ENCODE measurements around the gene PLEKHG7.

PLEKHG7 gene

GRCh38 chr12:92732216-92732615 is 29.4 kb downstream of the PLEKHG7 start:
- no peaks in the 10 kb centered on the region for H3K36me3 ChIP-seq (ENCODE audit: insufficient read depth, low read length)
- no peak overlapping the region for H3K4me3 ChIP-seq (ENCODE audit: low read depth, low read length)
- H3K27ac ChIP-seq (ENCODE audit: low read depth, low read length) = no peak overlapping the region

GRCh38 chr12:92732716-92733115 is 29.9 kb downstream of the PLEKHG7 start:
- H3K27me3 ChIP-seq (ENCODE audit: insufficient read depth, low read length) = no peaks in the 10 kb centered on the region
- no peaks in the 10 kb centered on the region for H3K79me2 ChIP-seq (ENCODE audit: control insufficient read depth, insufficient read depth, low read length, unreplicated experiment)
- H3K4me1 ChIP-seq (ENCODE audit: control insufficient read depth, insufficient read depth, low read length, unreplicated experiment) = peaks cover 17% of the 10 kb centered on the region
- no peak overlapping the region for H3K4me3 ChIP-seq (ENCODE audit: low read depth, low read length)
- H3K27ac ChIP-seq (ENCODE audit: low read depth, low read length) = no peak overlapping the region
- no peak overlapping the region for H2AFZ ChIP-seq (ENCODE audit: low read length, unreplicated experiment)
- H3K36me3 ChIP-seq (ENCODE audit: insufficient read depth, low read length) = no peaks in the 10 kb centered on the region

More at GRCh38 chr12:92732216-92732615, 29.4 kb downstream of the PLEKHG7 start:
- no peak overlapping the region for H2AFZ ChIP-seq (ENCODE audit: low read length, unreplicated experiment)
- peaks cover 17% of the 10 kb centered on the region for H3K4me1 ChIP-seq (ENCODE audit: control insufficient read depth, insufficient read depth, low read length, unreplicated experiment)
- H3K27me3 ChIP-seq (ENCODE audit: insufficient read depth, low read length) = no peaks in the 10 kb centered on the region
- no peaks in the 10 kb centered on the region for H3K79me2 ChIP-seq (ENCODE audit: control insufficient read depth, insufficient read depth, low read length, unreplicated experiment)

DNA sequence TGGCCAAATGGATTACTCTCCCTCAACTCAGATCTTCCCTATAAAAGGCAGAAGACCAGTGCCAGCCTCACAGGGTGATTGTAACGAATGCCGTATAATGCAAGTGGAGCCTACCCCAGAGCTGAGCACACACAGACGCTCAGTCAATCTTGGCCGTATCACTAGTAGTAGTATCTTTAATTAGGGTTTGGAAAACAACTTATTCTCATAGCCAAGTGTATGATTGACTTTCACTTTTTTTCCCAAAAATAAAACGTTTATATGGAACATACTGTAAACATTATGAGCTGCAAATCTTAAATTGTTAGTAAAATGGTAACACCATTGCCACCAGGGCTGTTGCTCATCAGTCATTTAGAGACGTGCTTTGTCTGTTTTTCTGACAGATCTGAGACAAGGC is 30.4 kb downstream of the PLEKHG7 start:
- Histone ChIP-seq H3K27ac (ENCODE audit: low read depth, low read length) (no peak overlapping the region), H3K27me3 (ENCODE audit: insufficient read depth, low read length) (no peaks in the 10 kb centered on the region), H3K36me3 (ENCODE audit: insufficient read depth, low read length) (no peaks in the 10 kb centered on the region), H3K4me3 (ENCODE audit: low read depth, low read length) (no peak overlapping the region), H3K4me1 (ENCODE audit: control insufficient read depth, insufficient read depth, low read length, unreplicated experiment) (peaks cover 17% of the 10 kb centered on the region), H2AFZ (ENCODE audit: low read length, unreplicated experiment) (no peak overlapping the region), H3K79me2 (ENCODE audit: control insufficient read depth, insufficient read depth, low read length, unreplicated experiment) (no peaks in the 10 kb centered on the region)

GRCh38 chr12:92733661-92734060 is 30.9 kb downstream of the PLEKHG7 start:
- Histone ChIP-seq H3K79me2 (ENCODE audit: control insufficient read depth, insufficient read depth, low read length, unreplicated experiment) (no peaks in the 10 kb centered on the region), H3K36me3 (ENCODE audit: insufficient read depth, low read length) (no peaks in the 10 kb centered on the region), H3K27ac (ENCODE audit: low read depth, low read length) (no peak overlapping the region), H3K27me3 (ENCODE audit: insufficient read depth, low read length) (no peaks in the 10 kb centered on the region), H3K4me3 (ENCODE audit: low read depth, low read length) (no peak overlapping the region), H3K4me1 (ENCODE audit: control insufficient read depth, insufficient read depth, low read length, unreplicated experiment) (peaks cover 17% of the 10 kb centered on the region), H2AFZ (ENCODE audit: low read length, unreplicated experiment) (no peak overlapping the region)

DNA sequence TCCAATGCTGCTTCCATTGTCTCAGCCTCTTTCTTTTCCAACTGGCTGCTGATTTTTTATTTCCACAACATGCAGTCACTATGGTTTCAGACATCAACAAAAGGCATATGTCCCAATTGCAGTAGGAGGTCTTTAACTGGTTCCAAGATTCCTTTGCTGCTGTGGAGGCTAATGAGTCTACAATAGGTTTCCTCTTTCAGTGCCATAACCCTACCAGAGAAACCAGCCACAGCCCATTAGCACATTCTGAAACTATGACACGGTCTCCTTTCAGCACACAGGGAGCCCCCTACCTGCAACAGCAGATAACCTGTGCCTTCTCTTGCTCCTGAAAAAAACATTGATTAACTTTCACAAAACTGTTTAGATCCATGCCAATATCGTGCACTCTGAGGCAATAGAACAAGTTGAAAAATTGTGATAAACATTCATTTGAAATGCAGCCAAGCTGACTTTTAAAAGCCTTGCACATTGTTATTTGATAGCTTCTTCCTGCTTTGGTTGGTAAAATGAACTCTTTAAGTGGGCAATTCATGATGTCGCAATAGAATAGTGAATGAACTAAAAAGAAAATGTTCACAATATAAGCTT is 32.4 kb downstream of the PLEKHG7 start:
- Histone ChIP-seq H3K36me3 (ENCODE audit: insufficient read depth, low read length) (no peaks in the 10 kb centered on the region), H3K27ac (ENCODE audit: low read depth, low read length) (peak overlapping the region; percentile 96), H3K27me3 (ENCODE audit: insufficient read depth, low read length) (no peaks in the 10 kb centered on the region), H3K4me3 (ENCODE audit: low read depth, low read length) (peak overlapping the region; percentile 57), H3K4me1 (ENCODE audit: control insufficient read depth, insufficient read depth, low read length, unreplicated experiment) (peaks cover 17% of the 10 kb centered on the region), H2AFZ (ENCODE audit: low read length, unreplicated experiment) (peak overlapping the region; percentile 27), H3K79me2 (ENCODE audit: control insufficient read depth, insufficient read depth, low read length, unreplicated experiment) (no peaks in the 10 kb centered on the region)

GRCh38 chr12:92736605-92737004 is 33.8 kb downstream of the PLEKHG7 start:
- no peaks in the 10 kb centered on the region for H3K79me2 ChIP-seq (ENCODE audit: control insufficient read depth, insufficient read depth, low read length, unreplicated experiment)
- no peak overlapping the region for H3K27ac ChIP-seq (ENCODE audit: low read depth, low read length)
- H3K36me3 ChIP-seq (ENCODE audit: insufficient read depth, low read length) = no peaks in the 10 kb centered on the region
- peaks cover 17% of the 10 kb centered on the region for H3K4me1 ChIP-seq (ENCODE audit: control insufficient read depth, insufficient read depth, low read length, unreplicated experiment)
- no peak overlapping the region for H2AFZ ChIP-seq (ENCODE audit: low read length, unreplicated experiment)
- no peaks in the 10 kb centered on the region for H3K27me3 ChIP-seq (ENCODE audit: insufficient read depth, low read length)
- H3K4me3 ChIP-seq (ENCODE audit: low read depth, low read length) = no peak overlapping the region

- no peak overlapping the region for H2AFZ ChIP-seq (ENCODE audit: low read length, unreplicated experiment)
- H3K4me3 ChIP-seq (ENCODE audit: low read depth, low read length) = no peak overlapping the region
- H3K4me1 ChIP-seq (ENCODE audit: control insufficient read depth, insufficient read depth, low read length, unreplicated experiment) = peaks cover 17% of the 10 kb centered on the region
- no peaks in the 10 kb centered on the region for H3K36me3 ChIP-seq (ENCODE audit: insufficient read depth, low read length)
- H3K79me2 ChIP-seq (ENCODE audit: control insufficient read depth, insufficient read depth, low read length, unreplicated experiment) = no peaks in the 10 kb centered on the region
- no peak overlapping the region for H3K27ac ChIP-seq (ENCODE audit: low read depth, low read length)
- H3K27me3 ChIP-seq (ENCODE audit: insufficient read depth, low read length) = no peaks in the 10 kb centered on the region
These were observed 35.4 kb downstream of the PLEKHG7 start for GRCh38 chr12:92737855-92738850.

- no peak overlapping the region for H3K4me3 ChIP-seq (ENCODE audit: low read depth, low read length)
- no peaks in the 10 kb centered on the region for H3K36me3 ChIP-seq (ENCODE audit: insufficient read depth, low read length)
- H3K4me1 ChIP-seq (ENCODE audit: control insufficient read depth, insufficient read depth, low read length, unreplicated experiment) = peaks cover 17% of the 10 kb centered on the region
- H3K79me2 ChIP-seq (ENCODE audit: control insufficient read depth, insufficient read depth, low read length, unreplicated experiment) = no peaks in the 10 kb centered on the region
- no peaks in the 10 kb centered on the region for H3K27me3 ChIP-seq (ENCODE audit: insufficient read depth, low read length)
- H2AFZ ChIP-seq (ENCODE audit: low read length, unreplicated experiment) = no peak overlapping the region
- no peak overlapping the region for H3K27ac ChIP-seq (ENCODE audit: low read depth, low read length)
These were observed 36.3 kb downstream of the PLEKHG7 start for GRCh38 chr12:92739113-92739512.

DNA sequence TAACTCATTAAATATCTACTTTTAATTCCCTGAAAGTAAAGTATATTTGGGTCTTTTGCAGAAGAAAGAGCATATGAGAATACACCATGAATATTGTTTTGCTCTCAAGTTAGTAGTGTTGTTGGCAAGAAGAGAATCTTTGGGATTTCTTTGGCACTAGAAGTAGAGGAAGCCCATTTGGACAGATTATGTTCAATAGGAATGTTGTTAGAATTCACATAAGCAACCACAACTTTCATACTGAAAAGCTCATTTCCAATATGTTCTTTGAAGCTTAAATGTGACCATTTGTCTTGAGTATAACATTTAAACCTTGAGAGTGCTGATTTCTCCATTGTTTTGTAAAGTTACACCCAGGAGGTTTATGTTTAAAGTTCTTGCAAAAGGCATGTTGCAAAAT is 37.6 kb downstream of the PLEKHG7 start:
- H3K36me3 ChIP-seq (ENCODE audit: insufficient read depth, low read length) = no peaks in the 10 kb centered on the region
- peaks cover 13% of the 10 kb centered on the region for H3K4me1 ChIP-seq (ENCODE audit: control insufficient read depth, insufficient read depth, low read length, unreplicated experiment)
- H2AFZ ChIP-seq (ENCODE audit: low read length, unreplicated experiment) = no peak overlapping the region

GRCh38 chr12:92743026-92743425 is 40.2 kb downstream of the PLEKHG7 start:
- no peak overlapping the region for H3K27ac ChIP-seq (ENCODE audit: low read depth, low read length)
- H3K27me3 ChIP-seq (ENCODE audit: insufficient read depth, low read length) = no peaks in the 10 kb centered on the region
- H3K79me2 ChIP-seq (ENCODE audit: control insufficient read depth, insufficient read depth, low read length, unreplicated experiment) = no peaks in the 10 kb centered on the region
- H3K4me1 ChIP-seq (ENCODE audit: control insufficient read depth, insufficient read depth, low read length, unreplicated experiment) = peaks cover 27% of the 10 kb centered on the region
- no peaks in the 10 kb centered on the region for H3K36me3 ChIP-seq (ENCODE audit: insufficient read depth, low read length)
- no peak overlapping the region for H3K4me3 ChIP-seq (ENCODE audit: low read depth, low read length)
- H2AFZ ChIP-seq (ENCODE audit: low read length, unreplicated experiment) = no peak overlapping the region

More for the DNA sequence above, 37.6 kb downstream of the PLEKHG7 start:
- Histone ChIP-seq H3K27me3 (ENCODE audit: insufficient read depth, low read length) (no peaks in the 10 kb centered on the region), H3K79me2 (ENCODE audit: control insufficient read depth, insufficient read depth, low read length, unreplicated experiment) (no peaks in the 10 kb centered on the region), H3K27ac (ENCODE audit: low read depth, low read length) (no peak overlapping the region), H3K4me3 (ENCODE audit: low read depth, low read length) (no peak overlapping the region)
